HTERT RPE-1 (cell line): Measurements from ENCODE around the gene ALDOA.

Experiments used
- in situ Hi-C: fragments of 300-500 bp; cut with MboI; formaldehyde crosslinking; loops from 4 replicates; pipeline ENCODE4 v1.14.3; 2020; ENCODE audit warnings: low sequenced_read_pairs

ALDOA gene

DNA sequence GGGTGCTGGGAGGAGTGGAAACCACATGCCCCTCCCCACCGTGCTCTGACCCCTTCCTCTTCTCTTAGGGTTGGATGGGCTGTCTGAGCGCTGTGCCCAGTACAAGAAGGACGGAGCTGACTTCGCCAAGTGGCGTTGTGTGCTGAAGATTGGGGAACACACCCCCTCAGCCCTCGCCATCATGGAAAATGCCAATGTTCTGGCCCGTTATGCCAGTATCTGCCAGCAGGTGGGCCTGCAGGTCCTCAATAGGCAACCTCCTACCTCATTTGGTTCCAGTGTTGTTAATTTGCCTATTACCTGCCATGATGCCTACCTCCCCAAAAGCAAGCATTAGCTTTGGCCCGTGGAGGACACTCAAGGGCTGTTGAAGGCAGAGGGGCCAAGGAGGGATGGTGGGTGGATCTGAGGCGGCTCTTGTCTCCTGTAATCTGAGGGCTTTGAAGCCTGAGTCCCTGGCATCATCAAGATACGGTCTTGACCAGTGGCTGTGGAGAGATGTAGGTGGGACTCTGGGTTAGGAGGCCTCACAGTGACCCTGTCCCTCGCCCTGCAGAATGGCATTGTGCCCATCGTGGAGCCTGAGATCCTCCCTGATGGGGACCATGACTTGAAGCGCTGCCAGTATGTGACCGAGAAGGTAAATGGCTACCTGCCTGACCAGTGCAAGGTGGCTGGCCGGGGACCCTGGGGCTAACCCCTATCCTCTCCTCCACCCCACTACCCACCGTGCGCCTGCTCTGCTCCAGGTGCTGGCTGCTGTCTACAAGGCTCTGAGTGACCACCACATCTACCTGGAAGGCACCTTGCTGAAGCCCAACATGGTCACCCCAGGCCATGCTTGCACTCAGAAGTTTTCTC is 3.4 kb downstream of the ALDOA start:
- in situ Hi-C loops = no loop called here

- in situ Hi-C loops = no loop called here
Observed at GRCh38 chr16:30069611-30070462, 4.3 kb downstream of the ALDOA start.

DNA sequence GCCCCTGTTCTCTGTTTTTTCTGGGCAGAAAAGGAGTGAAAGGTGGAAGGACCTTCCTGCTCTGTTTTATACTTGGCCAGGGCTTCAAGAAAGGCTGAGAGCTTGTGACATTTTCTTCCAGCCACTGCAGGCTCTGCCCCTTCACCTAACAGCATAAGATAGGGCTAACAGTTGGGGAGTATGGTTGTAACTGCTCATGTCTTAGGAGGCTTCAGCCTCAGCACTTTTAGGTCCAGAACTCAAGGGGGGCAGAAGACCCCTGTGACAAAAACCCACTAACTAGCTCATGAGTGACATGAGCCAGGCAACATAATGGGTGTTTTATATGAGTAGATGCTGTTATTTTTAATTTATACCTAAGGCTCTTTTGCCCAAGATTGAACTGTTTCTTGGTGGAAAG is 4.9 kb downstream of the ALDOA start:
- in situ Hi-C loops = no loop called here

- in situ Hi-C loops = no loop called here
Observed at GRCh38 chr16:30075503-30076275, 10.1 kb downstream of the ALDOA start, which contains the start of gene PPP4C. Gene PPP4C (plus strand): TSS chr16:30075994. CDS start chr16:30076378, 384 bp downstream.

DNA sequence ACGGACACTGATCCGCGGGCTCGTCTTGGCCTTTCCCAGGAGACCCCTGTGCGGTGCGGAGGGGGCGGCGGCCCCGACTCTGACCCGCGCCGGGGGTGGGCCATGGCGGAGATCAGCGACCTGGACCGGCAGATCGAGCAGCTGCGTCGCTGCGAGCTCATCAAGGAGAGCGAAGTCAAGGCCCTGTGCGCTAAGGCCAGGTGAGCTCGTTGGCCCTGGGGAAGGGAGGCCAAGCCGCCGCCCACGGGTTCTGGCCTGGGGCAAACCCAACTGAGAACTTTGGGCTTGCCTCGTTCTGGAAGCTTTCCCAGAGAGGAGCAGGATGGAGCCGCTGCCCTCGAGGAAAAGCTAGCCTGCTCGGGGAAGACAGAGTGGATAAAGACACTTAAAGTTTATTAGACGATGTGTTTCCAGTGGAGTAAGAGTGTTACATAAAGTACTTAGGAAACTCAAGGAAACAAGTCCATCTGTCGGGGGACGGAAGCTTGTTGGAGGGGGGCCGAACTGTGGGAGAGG is 10.8 kb downstream of the ALDOA start:
- in situ Hi-C loops = no loop called here

GRCh38 chr16:30077656-30078055 is 12.1 kb downstream of the ALDOA start:
- in situ Hi-C loops = no loop called here

GRCh38 chr16:30078744-30079143 is 13.2 kb downstream of the ALDOA start:
- in situ Hi-C loops = no loop called here

DNA sequence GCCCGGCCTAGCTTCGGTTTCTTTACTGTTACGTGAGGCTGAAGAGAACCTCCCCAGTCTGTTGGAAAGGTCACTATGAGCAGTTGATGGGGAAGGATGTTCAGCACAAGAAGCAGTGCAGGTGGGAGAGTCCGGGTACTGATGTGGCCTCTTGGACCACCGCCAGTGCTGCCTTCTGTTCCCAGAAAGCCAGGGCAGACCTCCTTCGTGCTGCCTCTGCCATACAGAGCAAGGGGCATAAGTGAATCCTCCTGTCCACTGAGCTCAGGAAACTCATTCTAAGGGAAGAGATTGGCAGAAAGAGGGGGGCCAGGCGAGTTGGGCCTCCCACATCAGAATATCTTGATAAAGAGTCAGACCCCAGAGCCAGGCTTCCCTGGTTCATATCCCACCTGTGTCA is 13.9 kb downstream of the ALDOA start:
- in situ Hi-C loops = no loop called here

DNA sequence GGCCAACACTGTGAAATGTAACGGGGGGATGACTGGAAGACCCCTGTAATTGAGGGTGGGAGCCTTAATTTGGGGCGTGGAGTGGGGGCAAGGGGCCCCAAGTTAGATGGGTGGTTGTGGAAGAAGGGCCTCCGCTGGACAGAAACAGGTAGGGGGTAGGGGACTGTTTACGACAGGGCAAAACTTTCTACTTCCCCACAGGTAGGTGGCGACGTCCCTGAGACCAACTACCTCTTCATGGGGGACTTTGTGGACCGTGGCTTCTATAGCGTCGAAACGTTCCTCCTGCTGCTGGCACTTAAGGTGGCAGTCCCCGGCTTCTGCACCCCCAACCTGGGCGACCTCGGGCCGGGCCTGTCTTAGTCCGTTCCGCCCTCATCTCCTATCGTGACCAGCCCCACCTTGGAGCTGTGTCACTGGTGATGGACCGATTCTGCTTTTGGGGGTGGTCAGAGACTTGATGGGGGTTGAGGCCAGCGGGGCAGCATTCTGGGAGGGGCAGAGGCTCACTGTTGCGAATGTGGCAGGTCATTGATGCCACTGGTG is 17.1 kb downstream of the ALDOA start:
- in situ Hi-C loops = no loop called here

GRCh38 chr16:30083216-30084055 is 17.9 kb downstream of the ALDOA start:
- in situ Hi-C loops = no loop called here

- in situ Hi-C loops = no loop called here
Observed at GRCh38 chr16:30084096-30084815, 18.7 kb downstream of the ALDOA start.

- in situ Hi-C loops = no loop called here
Observed at GRCh38 chr16:30084816-30085159, 19.2 kb downstream of the ALDOA start.

DNA sequence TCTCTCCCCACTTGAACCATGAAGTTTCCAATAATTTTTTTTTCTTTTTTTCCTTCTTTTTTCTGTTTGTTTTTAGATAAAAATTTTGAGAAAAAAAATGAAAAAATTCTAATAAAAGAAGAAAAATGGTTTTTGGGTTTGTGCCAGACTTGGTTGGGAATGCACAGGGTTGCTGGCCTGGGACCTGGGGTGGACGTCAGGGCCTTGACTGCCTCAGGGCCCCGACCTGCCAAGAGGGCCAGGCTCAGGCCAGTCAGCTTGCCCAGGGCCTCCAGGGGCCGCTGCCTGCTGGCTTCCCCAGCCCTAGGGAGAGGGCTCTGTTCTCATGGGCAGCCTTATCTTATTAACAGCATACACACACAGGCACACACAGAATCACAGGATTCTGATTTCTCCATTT is 19.7 kb downstream of the ALDOA start:
- in situ Hi-C loops = no loop called here

GRCh38 chr16:30085820-30086219 is 20.3 kb downstream of the ALDOA start:
- in situ Hi-C loops = no loop called here

DNA sequence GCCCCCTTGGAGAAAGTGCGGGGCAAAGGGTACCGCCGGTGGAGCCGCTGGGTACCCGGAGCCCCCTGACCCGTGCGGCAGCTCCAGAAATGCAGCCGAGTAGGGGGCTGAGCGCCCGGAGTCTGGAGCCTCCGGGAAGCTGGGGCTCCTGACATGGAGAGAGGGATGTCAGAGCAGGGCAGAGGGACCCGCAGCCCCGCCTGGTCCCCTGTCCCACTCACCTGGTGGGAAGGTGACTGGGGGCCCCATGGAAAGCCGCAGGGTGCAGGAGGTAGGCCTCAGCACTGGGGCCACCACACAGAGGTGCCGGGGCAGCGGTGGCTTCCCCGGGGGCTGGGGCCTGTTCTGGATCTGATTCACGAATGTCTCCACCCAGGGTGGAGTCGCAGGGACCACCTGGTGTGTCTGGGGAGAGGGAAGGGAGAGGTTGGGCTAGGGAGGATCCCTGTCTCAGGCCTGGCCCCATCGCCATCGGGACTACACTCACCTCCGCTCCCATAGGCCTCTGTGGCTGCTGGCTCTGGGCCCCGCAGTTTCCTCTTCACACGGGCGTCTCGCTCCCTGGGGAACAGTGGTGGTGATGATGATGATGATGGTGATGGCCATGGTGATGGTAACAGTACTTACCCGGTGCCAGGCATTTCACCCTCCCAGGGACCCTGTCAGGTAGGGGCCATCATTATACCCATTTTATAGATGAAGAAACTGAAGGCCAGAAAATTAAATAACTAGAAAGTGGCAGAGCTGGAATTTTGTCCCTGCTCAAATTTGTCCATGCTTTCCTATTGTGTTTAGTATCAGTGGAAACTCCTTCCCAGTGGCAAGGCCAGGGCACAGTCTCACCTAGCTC is 21.0 kb downstream of the ALDOA start:
- in situ Hi-C loops = no loop called here

- in situ Hi-C loops = no loop called here
Observed at GRCh38 chr16:30087181-30087898, 21.8 kb downstream of the ALDOA start.

GRCh38 chr16:30088237-30088831 is 22.8 kb downstream of the ALDOA start:
- in situ Hi-C loops = no loop called here
